Type B pancreatic cell (in vitro differentiated cells): ENCODE data around the gene KLHL29. TPM values are rescaled to one million over a fixed set of nuclear protein-coding genes. Genes with fewer than 3 reads are reported as not detected.

Source experiments
- DNase-seq: peaks from one replicate; pipeline ENCODE4 v3.0.0; 2021; ENCODE audit warnings: mixed read lengths; ENCODE audit not compliant: unreplicated experiment; ENCODE audit errors: extremely low spot score
- H3K27ac Mint-ChIP-seq: 2 replicates; pipeline ENCODE4 v1.8.0; 2021; ENCODE audit warnings: mild to moderate bottlenecking, mixed read lengths
- H3K27me3 Mint-ChIP-seq: 2 replicates; pipeline ENCODE4 v1.8.0; 2021; ENCODE audit warnings: mixed read lengths
- H3K36me3 Mint-ChIP-seq: 2 replicates; pipeline ENCODE4 v1.8.0; 2021; ENCODE audit warnings: mixed read lengths
- H3K4me1 Mint-ChIP-seq: one replicate; pipeline ENCODE4 v1.8.0; 2021; ENCODE audit warnings: mixed read lengths; ENCODE audit not compliant: unreplicated experiment
- H3K4me3 Mint-ChIP-seq: 2 replicates; pipeline ENCODE4 v1.8.0; 2021; ENCODE audit warnings: mild to moderate bottlenecking, mixed read lengths
- H3K9me3 Mint-ChIP-seq: 2 replicates; pipeline ENCODE4 v1.8.0; 2021; ENCODE audit warnings: mixed read lengths
- total RNA-seq: library from RNA; stranded (reverse); gene quantifications from 2 replicates; pipeline ENCODE4 v1.2.1, GENCODE V29; 2021; ENCODE audit warnings: low replicate concordance
- TF ChIP-seq, protein P1 (sequence below): fragments of 200-600 bp; sonication (generic); conservative IDR thresholded peaks from 2 replicates; pipeline ENCODE4 v1.5.0; 2021; ENCODE audit warnings: antibody characterized with exemption, mild to moderate bottlenecking

Gene KLHL29
- total RNA-seq, 1 donor from 2014 or later, result 24.1 TPM

DNA sequence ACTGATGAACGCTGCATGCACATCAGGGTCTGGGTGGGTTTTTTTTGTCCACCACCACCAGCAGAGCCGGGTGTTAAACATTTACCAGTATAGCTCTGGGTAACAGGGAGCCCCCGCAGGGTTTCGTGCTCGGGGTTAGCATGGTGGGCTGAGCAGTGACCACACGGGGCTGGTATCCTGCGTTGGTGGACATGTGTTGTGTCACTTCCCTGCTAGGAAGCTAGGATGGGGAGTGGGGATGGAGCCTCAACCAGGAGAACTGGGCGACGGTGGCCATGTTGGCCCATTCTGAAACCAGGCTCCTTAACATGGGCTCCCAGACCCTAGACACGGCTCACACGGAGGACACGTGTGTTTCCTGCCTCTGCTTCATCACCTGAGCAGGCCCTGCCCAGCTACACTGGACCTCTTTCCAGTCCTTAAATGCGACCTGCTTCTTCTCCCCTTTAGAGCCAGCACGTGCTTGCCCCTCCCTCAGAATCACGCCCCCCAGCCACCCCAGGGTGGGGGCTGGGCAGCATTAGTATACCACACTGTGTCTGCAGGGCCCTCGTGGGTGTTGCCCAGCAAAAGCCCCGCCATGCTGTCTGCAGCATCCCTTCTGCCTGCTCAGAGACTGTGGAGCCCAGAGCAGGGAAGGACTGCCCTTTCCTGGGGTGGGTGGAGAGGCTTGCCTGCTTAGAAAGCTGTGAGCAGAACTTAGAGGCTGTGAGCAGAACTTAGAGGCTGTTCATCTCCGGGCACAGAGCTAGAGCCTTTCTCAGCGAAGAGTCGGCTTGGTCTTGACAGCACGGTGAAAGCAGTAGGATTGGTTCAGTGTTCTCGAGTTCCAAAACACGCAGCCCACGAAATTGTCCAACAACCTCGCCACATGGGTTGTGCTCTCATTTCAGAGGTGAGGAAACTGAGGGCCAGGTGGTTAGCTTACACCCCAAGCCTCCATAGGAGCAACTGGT lies 142.1 kb downstream of the KLHL29 start:
- DNase-seq, result no peak
- Mint-ChIP-seq H3K4me1 (peaks cover 53% of the 10 kb centered on the region), H3K36me3 (peaks cover 4% of the 10 kb centered on the region), H3K4me3 (no peak overlapping the region), H3K27ac (no peak overlapping the region), H3K9me3 (no peaks in the 10 kb centered on the region), H3K27me3 (no peaks in the 10 kb centered on the region)
- TF ChIP-seq, protein P1, sequence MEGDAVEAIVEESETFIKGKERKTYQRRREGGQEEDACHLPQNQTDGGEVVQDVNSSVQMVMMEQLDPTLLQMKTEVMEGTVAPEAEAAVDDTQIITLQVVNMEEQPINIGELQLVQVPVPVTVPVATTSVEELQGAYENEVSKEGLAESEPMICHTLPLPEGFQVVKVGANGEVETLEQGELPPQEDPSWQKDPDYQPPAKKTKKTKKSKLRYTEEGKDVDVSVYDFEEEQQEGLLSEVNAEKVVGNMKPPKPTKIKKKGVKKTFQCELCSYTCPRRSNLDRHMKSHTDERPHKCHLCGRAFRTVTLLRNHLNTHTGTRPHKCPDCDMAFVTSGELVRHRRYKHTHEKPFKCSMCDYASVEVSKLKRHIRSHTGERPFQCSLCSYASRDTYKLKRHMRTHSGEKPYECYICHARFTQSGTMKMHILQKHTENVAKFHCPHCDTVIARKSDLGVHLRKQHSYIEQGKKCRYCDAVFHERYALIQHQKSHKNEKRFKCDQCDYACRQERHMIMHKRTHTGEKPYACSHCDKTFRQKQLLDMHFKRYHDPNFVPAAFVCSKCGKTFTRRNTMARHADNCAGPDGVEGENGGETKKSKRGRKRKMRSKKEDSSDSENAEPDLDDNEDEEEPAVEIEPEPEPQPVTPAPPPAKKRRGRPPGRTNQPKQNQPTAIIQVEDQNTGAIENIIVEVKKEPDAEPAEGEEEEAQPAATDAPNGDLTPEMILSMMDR, result no peak

DNA sequence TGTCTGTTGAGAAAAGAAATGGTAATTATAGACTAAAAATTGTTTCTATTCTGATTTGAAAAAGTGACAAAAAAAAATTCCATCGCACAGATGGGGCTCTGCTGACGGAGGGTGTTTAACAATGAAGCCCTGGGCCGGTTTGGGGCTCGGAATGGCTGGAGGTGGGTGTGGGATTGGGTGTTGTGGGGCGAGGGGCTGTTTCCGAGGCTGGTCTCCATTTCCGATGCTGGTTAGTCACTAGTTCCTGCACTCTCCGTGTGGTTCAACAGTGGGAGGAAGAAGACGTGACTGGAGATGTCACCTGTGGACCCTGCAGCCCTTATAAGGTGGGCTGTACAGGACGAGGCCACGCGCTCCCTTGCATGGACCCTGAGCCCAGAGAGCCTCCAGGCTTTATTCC lies 143.2 kb downstream of the KLHL29 start:
- Mint-ChIP-seq H3K27ac (no peak overlapping the region), H3K4me3 (no peak overlapping the region), H3K27me3 (no peaks in the 10 kb centered on the region), H3K36me3 (peaks cover 4% of the 10 kb centered on the region), H3K9me3 (no peaks in the 10 kb centered on the region), H3K4me1 (peaks cover 61% of the 10 kb centered on the region)
- no peak for DNase-seq
- TF ChIP-seq, protein P1, result no peak

DNA sequence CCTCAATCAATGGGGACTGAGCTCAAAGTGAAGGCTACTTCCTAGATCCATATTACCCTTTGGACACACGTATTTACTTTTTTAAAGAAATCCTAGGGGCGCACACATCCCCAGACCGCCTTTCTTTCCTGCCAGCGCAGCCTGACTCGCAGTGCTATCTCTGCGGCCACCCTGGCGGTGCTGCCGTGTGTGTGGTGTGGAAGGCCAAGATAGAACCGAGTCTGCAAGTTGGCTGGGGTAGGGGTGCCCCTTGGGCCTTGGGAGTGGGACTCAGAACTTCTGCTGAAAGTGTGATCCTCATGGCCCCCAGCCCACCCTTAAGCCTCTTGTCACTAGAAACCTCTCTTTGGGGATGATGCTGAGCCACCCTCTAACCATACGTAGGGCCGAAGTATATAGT lies 143.7 kb downstream of the KLHL29 start:
- H3K4me3 Mint-ChIP-seq, result no peak overlapping the region
- TF ChIP-seq, protein P1, result no peak
- DNase-seq, result no peak
- H3K27me3 Mint-ChIP-seq, result no peaks in the 10 kb centered on the region
- H3K9me3 Mint-ChIP-seq, result no peaks in the 10 kb centered on the region
- H3K36me3 Mint-ChIP-seq, result peaks cover 4% of the 10 kb centered on the region
- peaks cover 60% of the 10 kb centered on the region for H3K4me1 Mint-ChIP-seq
- no peak overlapping the region for H3K27ac Mint-ChIP-seq

DNA sequence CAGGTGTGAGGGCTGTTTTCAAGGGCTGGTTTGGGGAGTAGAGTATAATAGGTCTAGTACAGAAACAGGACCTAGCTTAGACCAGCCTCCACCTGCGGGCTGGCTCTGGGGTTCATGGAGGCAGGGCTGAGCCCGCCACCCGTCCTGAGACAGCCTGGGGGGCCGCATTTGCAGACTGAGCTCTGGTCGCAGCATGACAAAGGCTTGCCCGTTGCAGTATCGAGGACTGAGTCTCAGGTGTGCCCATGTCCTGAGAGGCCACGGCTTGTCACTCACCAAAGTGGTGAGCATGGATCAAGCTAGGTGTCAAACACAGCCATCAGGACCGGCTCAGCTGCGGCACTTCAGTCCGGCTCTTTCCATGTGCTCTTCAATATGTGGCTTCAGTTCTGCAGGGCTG lies 144.7 kb downstream of the KLHL29 start:
- DNase-seq, result no peak
- TF ChIP-seq, protein P1, result no peak
- H3K4me3 Mint-ChIP-seq, result no peak overlapping the region
- H3K36me3 Mint-ChIP-seq, result peaks cover 4% of the 10 kb centered on the region
- H3K4me1 Mint-ChIP-seq, result peaks cover 55% of the 10 kb centered on the region
- H3K9me3 Mint-ChIP-seq, result no peaks in the 10 kb centered on the region
- H3K27ac Mint-ChIP-seq, result no peak overlapping the region
- no peaks in the 10 kb centered on the region for H3K27me3 Mint-ChIP-seq

DNA sequence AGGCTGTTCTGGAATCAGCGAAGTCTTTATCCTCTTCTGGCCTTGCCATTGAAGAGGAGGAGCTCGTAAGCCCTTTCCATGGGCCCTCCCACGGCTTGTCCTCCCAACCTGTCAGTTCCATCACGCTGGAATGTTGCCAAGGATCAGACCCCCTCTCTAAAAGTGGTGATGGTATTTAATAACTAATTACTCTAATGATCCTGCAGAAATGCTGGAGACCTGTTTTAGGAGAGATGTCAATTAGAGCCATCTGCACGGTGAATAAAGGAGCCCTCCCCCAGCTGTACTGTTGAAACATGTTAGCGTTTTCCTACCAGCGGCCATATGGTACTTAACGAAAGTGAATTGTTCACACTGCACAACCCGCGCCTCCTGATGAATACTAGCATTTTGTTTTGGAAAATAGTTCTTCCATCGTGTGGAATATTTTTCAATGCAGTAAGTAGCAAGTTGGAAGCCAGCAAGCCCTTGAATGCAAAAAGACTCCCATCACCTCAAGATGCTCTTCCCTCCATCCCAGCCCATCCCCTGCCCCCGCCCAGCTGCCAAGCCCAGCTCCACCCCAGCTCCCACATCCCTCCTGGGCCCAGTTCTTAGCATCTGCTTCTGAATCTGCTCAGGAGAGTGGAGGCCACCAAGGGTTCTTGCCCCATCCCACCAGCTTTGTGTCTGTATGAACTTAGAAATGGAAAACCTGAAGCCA lies 145.4 kb downstream of the KLHL29 start:
- TF ChIP-seq, protein P1, result no peak
- Mint-ChIP-seq H3K27me3 (no peaks in the 10 kb centered on the region), H3K4me1 (peaks cover 51% of the 10 kb centered on the region)

More for the DNA sequence above, 145.4 kb downstream of the KLHL29 start:
- DNase-seq, result no peak
- H3K36me3 Mint-ChIP-seq, result peaks cover 4% of the 10 kb centered on the region
- H3K27ac Mint-ChIP-seq, result no peak overlapping the region
- H3K4me3 Mint-ChIP-seq, result no peak overlapping the region
- H3K9me3 Mint-ChIP-seq, result no peaks in the 10 kb centered on the region
